Fibroblast of lung (primary cell): ENCODE measurements around the gene MIEF1.

Experiments
- EZH2 ChIP-seq: IDR thresholded peaks from 2 replicates; pipeline ENCODE4 v1.5.1; 2012; ENCODE audit warnings: low read length, control low read depth, mild to moderate bottlenecking; ENCODE audit errors: missing control alignments
- TF ChIP-seq, protein P1 (sequence below), 2 donors: IDR thresholded peaks in 1 of 2; conservative IDR thresholded peaks in 1 of 2; 1 replicate in 1 of 2; 2 replicates in 1 of 2; pipeline ENCODE4 v1.5.1; 2011 to 2012; ENCODE audit warnings: low read length in 2 of 2, control low read depth in 1 of 2, inconsistent platforms in 1 of 2, low read depth in 1 of 2, mild to moderate bottlenecking in 1 of 2

- TF ChIP-seq, protein P1, sequence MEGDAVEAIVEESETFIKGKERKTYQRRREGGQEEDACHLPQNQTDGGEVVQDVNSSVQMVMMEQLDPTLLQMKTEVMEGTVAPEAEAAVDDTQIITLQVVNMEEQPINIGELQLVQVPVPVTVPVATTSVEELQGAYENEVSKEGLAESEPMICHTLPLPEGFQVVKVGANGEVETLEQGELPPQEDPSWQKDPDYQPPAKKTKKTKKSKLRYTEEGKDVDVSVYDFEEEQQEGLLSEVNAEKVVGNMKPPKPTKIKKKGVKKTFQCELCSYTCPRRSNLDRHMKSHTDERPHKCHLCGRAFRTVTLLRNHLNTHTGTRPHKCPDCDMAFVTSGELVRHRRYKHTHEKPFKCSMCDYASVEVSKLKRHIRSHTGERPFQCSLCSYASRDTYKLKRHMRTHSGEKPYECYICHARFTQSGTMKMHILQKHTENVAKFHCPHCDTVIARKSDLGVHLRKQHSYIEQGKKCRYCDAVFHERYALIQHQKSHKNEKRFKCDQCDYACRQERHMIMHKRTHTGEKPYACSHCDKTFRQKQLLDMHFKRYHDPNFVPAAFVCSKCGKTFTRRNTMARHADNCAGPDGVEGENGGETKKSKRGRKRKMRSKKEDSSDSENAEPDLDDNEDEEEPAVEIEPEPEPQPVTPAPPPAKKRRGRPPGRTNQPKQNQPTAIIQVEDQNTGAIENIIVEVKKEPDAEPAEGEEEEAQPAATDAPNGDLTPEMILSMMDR (conservative IDR thresholded peaks at IDR 0.05 in 1 of 2, IDR thresholded peaks at IDR 0.05 in 1 of 2; ENCODE audit: low read depth in 1 of 2, low read length in 2 of 2), result peak in 1 of 2 donors; percentile 10
- no peak for TF ChIP-seq EZH2
These were observed 7.5 kb upstream of the MIEF1 start for GRCh38 chr22:39494471-39495120.
